GM12874 (cell line): ENCODE measurements around the gene CCSER1.

Experiments
- TF ChIP-seq, protein P1 (sequence below): IDR thresholded peaks from 2 replicates; pipeline ENCODE4 v1.5.1; 2011; ENCODE audit warnings: low read depth, mild to moderate bottlenecking, control low read depth, low read length, moderate library complexity; ENCODE audit not compliant: insufficient read depth

CCSER1 gene

DNA sequence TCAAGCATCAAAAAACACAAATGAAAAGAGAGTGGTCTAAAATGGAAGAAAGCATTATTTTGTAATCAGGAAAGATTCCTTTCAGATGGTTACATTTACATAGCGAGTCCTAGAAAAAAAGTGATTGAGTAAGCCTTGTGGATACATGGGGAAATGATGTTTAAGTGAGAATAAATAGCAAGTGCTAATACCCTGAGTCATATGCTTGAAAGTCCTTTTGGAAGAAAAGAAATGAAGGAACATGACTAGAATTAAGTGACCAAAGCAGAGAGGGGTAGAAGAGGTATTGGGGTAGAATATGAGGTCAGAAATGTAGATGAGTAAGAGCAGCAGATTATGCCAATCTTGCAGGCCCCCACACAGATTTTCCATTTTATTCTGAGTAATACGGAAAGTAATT is 1361.8 kb downstream of the CCSER1 start:
- TF ChIP-seq, protein P1, sequence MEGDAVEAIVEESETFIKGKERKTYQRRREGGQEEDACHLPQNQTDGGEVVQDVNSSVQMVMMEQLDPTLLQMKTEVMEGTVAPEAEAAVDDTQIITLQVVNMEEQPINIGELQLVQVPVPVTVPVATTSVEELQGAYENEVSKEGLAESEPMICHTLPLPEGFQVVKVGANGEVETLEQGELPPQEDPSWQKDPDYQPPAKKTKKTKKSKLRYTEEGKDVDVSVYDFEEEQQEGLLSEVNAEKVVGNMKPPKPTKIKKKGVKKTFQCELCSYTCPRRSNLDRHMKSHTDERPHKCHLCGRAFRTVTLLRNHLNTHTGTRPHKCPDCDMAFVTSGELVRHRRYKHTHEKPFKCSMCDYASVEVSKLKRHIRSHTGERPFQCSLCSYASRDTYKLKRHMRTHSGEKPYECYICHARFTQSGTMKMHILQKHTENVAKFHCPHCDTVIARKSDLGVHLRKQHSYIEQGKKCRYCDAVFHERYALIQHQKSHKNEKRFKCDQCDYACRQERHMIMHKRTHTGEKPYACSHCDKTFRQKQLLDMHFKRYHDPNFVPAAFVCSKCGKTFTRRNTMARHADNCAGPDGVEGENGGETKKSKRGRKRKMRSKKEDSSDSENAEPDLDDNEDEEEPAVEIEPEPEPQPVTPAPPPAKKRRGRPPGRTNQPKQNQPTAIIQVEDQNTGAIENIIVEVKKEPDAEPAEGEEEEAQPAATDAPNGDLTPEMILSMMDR = no peak

DNA sequence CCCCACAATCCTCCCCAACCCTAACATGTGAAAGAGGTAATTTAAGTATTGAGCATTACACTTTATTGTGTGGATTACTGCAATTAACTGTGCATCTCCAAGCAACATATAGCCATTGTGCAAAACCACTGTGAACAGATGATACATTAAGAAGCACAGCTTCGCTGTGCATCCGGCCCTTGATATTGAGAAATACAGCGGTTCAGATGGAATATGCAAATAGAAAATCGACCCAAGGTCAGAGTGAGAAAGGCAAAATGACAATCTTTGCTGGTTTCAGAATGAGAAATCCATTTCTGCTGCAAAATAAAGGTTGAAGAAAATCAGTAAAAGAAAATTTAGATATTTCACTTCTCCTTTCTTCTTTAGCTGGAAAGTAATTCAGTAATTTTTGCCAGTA is 1370.7 kb downstream of the CCSER1 start:
- TF ChIP-seq, protein P1 = no peak

DNA sequence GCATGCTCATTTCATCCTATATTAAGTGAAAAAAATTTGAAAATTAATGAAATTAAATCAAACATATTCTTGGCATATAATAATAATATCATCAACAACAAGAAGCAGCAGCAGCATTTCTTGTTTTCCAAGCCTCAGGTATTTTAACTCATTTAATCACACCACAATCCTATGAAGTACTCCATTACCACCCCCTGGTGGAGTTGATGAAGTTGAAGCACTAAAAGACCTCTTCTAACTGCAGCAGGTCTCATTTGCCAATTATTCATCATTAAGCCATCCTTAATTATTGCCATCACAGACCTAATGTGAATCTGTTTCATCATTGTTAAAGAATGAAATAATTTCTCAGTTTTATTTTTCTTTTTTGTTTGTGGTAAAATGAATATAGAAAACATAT is 1375.2 kb downstream of the CCSER1 start:
- TF ChIP-seq, protein P1 = peak; percentile 12; the same call in 1 of the 2 replicates

DNA sequence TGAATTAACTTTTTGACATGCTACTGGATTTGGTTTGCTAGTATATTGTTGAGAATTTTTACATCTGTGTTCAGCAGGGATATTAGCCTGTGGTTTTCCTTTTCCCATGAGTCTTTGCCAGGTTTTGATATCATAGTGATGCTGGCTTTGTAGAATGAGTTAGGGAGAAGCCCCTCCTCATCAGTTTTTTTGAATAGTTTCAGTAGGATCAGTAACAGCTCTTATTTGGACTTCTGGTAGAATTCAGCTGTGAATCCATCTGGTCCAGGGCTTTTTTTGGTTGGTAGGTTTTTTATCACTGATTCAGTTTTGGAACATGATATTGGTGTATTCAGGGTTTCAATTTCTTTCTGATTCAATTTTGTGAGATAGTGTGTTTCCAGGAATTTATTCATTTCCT is 1386.1 kb downstream of the CCSER1 start:
- TF ChIP-seq, protein P1 = no peak

DNA sequence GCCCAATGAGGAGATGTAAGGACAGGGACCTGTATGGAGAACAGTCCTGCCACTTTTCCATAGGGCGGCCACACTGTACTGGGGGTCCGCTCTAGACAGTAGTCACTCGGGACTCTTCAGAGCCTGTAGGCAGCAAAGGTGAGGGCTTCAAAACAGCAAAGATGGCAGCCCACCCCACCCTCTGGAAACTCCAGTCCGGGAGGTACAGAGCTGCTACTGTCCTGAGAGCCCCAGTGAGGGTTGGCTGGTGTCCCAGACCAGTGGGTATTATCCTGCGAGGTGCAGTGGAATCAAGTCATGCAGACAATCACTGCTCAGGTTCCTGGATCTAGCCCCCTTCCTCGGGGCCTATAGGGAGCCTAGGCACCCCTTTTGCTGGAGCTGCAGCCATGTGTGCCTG is 1392.0 kb downstream of the CCSER1 start:
- TF ChIP-seq, protein P1 = no peak

DNA sequence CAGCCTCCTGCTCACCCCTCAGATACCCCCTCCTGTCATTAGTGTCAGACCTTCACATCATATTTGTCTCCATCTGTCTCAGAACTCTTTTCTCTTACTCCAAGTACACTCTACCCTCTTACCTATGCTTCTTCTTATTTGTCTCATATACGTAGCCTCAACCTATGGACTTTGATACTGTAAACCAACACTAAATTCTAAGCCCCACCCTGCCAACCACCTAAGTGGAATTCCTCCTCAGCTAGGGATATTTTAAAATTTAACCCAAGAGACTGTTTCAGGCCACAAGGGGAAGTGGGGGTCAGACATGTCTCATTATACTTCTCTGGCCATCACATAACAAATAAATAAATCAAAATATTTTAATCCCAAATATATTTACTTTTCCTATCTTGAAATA is 1398.4 kb downstream of the CCSER1 start:
- TF ChIP-seq, protein P1 = no peak

DNA sequence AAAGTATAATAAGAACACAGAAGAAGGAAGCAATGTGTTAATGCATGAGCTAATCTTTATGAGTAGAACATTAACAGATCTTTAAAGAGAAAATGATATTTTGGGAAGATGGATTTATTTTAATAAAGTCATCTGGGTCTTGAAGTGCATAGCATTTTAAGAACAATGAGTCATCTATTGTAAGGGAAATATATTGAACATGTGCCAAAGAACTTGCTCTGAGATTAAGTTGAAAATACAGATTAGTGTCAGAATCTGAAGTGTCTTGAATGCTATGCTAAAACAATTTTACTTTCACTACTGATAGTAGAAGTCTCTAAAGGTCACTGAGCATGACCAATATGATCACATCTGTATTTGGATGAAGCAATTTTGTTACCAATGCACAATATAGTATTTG is 1399.9 kb downstream of the CCSER1 start:
- TF ChIP-seq, protein P1 = no peak

DNA sequence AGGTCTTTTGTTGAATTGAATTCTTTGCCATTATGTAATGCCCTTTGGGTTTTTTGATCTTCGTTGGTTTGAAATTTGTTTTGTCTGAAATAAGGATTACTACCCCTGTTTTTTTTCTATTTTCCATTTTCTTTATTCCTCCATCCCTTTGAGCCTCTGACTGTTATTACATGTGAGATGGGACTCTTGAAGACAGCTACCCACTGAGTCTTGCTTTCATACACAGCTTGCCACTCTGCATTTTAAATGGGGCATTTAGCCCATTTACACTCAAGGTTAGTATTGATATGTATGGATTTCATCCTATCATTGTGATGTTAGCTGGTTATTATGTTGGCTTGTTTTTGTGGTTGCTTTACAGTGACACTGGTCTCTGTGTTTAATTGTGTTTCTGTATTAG is 1440.4 kb downstream of the CCSER1 start:
- TF ChIP-seq, protein P1 = no peak
